ENCODE measurements around the gene TARDBP. TPM values are rescaled to one million over a fixed set of nuclear protein-coding genes. Genes with fewer than 3 reads are reported as not detected.
A peak's percentile ranks its signal among the peaks of the same experiment; 100 is the strongest.
"Not testable (repeated sequence)": the region's sequence is repeated elsewhere in the genome, so short reads cannot be mapped to it uniquely, and the experiment has no call there.

Gene TARDBP
- total RNA-seq, 1 donor from 2014 or later = 128 TPM

- not testable (repeated sequence) for DNase-seq (ENCODE audit: low spot score)
Observed at GRCh38 chr1:10992004-10992403, 20.4 kb upstream of the TARDBP start.

- DNase-seq (ENCODE audit: low spot score) = no peak
Observed at GRCh38 chr1:10992864-10993263, 19.6 kb upstream of the TARDBP start.

- no peak for DNase-seq (ENCODE audit: low spot score)
Observed at GRCh38 chr1:10996100-10996499, 16.4 kb upstream of the TARDBP start.

- DNase-seq (ENCODE audit: low spot score) = no peak
Observed at GRCh38 chr1:11000526-11000925, 11.9 kb upstream of the TARDBP start.

GRCh38 chr1:11013160-11013531 is 692 bp downstream of the TARDBP start:
- no peak for DNase-seq (ENCODE audit: low spot score)

- DNase-seq (ENCODE audit: low spot score) = not testable (repeated sequence)
Observed at GRCh38 chr1:11019358-11019757, 6.9 kb downstream of the TARDBP start.

GRCh38 chr1:11019971-11020370 is 7.5 kb downstream of the TARDBP start:
- no peak for DNase-seq (ENCODE audit: low spot score)

GRCh38 chr1:11023201-11023600 is 10.7 kb downstream of the TARDBP start:
- DNase-seq (ENCODE audit: low spot score) = no peak

- DNase-seq (ENCODE audit: low spot score) = no peak
Observed at GRCh38 chr1:11024154-11024873, 11.9 kb downstream of the TARDBP start.

GRCh38 chr1:11024874-11025203 is 12.4 kb downstream of the TARDBP start:
- no peak for DNase-seq (ENCODE audit: low spot score)

- DNase-seq (ENCODE audit: low spot score) = no peak
Observed at GRCh38 chr1:11025618-11026017, 13.2 kb downstream of the TARDBP start.

GRCh38 chr1:11026052-11026451 is 13.6 kb downstream of the TARDBP start:
- DNase-seq (ENCODE audit: low spot score) = no peak

- DNase-seq (ENCODE audit: low spot score) = no peak
Observed at GRCh38 chr1:11026903-11027302, 14.4 kb downstream of the TARDBP start.

GRCh38 chr1:11027316-11027715 is 14.9 kb downstream of the TARDBP start:
- DNase-seq (ENCODE audit: low spot score) = no peak

GRCh38 chr1:11028018-11028417 is 15.6 kb downstream of the TARDBP start:
- no peak for DNase-seq (ENCODE audit: low spot score)

- no peak for DNase-seq (ENCODE audit: low spot score)
Observed at GRCh38 chr1:11030865-11031264, 18.4 kb downstream of the TARDBP start.

GRCh38 chr1:11031624-11032262 is 19.3 kb downstream of the TARDBP start:
- no peak for DNase-seq (ENCODE audit: low spot score)

GRCh38 chr1:11037019-11037739 is 24.7 kb downstream of the TARDBP start:
- DNase-seq (ENCODE audit: low spot score) = peak; percentile 79

GRCh38 chr1:11037740-11038182 is 25.3 kb downstream of the TARDBP start:
- peak; percentile 92 for DNase-seq (ENCODE audit: low spot score)

- DNase-seq (ENCODE audit: low spot score) = no peak
Observed at GRCh38 chr1:11039351-11040104, 27.1 kb downstream of the TARDBP start.

GRCh38 chr1:11040105-11040429 is 27.6 kb downstream of the TARDBP start:
- DNase-seq (ENCODE audit: low spot score) = peak; percentile 59

GRCh38 chr1:11041048-11041447 is 28.6 kb downstream of the TARDBP start:
- no peak for DNase-seq (ENCODE audit: low spot score)
